ENCODE measurements around the gene BLOC1S6. TPM values are rescaled to one million over a fixed set of nuclear protein-coding genes. Genes with fewer than 3 reads are reported as not detected.

Gene BLOC1S6
- total RNA-seq, 1 donor = 105 TPM

- TF ChIP-seq, protein P1, sequence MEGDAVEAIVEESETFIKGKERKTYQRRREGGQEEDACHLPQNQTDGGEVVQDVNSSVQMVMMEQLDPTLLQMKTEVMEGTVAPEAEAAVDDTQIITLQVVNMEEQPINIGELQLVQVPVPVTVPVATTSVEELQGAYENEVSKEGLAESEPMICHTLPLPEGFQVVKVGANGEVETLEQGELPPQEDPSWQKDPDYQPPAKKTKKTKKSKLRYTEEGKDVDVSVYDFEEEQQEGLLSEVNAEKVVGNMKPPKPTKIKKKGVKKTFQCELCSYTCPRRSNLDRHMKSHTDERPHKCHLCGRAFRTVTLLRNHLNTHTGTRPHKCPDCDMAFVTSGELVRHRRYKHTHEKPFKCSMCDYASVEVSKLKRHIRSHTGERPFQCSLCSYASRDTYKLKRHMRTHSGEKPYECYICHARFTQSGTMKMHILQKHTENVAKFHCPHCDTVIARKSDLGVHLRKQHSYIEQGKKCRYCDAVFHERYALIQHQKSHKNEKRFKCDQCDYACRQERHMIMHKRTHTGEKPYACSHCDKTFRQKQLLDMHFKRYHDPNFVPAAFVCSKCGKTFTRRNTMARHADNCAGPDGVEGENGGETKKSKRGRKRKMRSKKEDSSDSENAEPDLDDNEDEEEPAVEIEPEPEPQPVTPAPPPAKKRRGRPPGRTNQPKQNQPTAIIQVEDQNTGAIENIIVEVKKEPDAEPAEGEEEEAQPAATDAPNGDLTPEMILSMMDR (IDR thresholded peaks at IDR 0.05; ENCODE audit: insufficient read depth, low read length) = peak; percentile 37
- H3K4me3 ChIP-seq (ENCODE audit: low read depth, low read length) = no peak overlapping the region
- peak; percentile 2 for DNase-seq (ENCODE audit: low read depth)
Measured at GRCh38 chr15:45573961-45574629, 13.1 kb upstream of the BLOC1S6 start.

DNA sequence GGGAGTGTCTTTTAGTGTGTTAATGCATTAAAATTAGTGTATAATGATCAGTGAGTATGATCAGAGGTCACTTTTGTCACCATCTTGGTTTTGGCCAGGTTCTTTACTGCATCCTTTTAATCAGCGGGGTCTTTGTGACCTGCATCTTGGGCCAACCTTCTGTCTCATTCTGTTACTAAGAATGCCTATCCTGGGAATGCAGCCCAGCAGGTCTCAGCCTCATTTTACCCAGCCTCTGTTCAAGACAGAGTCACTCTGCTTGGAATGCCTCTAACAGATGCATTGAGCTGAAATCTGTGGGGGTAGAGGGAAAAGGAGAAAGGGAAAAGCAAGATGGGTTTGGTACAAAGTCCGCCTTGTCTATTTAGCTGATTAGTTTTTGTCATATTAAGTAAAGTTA is 5.3 kb upstream of the BLOC1S6 start:
- no peak for DNase-seq (ENCODE audit: low read depth)
- no peak overlapping the region for H3K4me3 ChIP-seq (ENCODE audit: low read depth, low read length)
- TF ChIP-seq, protein P1 (IDR thresholded peaks at IDR 0.05; ENCODE audit: insufficient read depth, low read length) = no peak

- TF ChIP-seq, protein P1 (IDR thresholded peaks at IDR 0.05; ENCODE audit: insufficient read depth, low read length) = no peak
Measured at GRCh38 chr15:45583731-45584639, 3.2 kb upstream of the BLOC1S6 start.

GRCh38 chr15:45585069-45585791 is 1.9 kb upstream of the BLOC1S6 start:
- peak; percentile 8 for DNase-seq (ENCODE audit: low read depth)
- H3K4me3 ChIP-seq (ENCODE audit: low read depth, low read length) = no peak overlapping the region
- TF ChIP-seq, protein P1 (IDR thresholded peaks at IDR 0.05; ENCODE audit: insufficient read depth, low read length) = no peak

More at GRCh38 chr15:45583731-45584639, 3.2 kb upstream of the BLOC1S6 start:
- DNase-seq (ENCODE audit: low read depth) = peak; percentile 11
- no peak overlapping the region for H3K4me3 ChIP-seq (ENCODE audit: low read depth, low read length)

DNA sequence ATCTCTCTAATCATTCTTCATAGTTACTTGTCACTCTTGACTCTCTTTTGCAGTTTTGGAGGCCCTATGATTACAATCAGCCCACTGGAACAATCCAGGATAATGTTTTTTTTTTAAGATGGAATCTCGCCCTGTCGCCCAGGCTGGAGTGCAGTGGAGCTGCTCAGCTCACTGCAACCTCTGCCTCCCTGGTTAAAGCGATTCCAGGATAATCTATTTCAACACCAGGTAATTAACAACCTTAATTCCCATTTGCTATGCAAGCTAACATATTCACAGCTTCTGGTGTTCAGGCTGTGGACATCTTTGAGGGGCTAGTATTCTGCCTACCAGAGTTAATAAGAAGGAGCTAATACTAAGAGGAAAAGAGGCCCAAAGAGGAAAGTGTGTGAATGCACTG is 1.1 kb upstream of the BLOC1S6 start:
- DNase-seq (ENCODE audit: low read depth) = peak; percentile 1
- TF ChIP-seq, protein P1 (IDR thresholded peaks at IDR 0.05; ENCODE audit: insufficient read depth, low read length) = no peak
- peak overlapping the region; percentile 93 for H3K4me3 ChIP-seq (ENCODE audit: low read depth, low read length)

- TF ChIP-seq, protein P1 (IDR thresholded peaks at IDR 0.05; ENCODE audit: insufficient read depth, low read length) = no peak
- no peak for DNase-seq (ENCODE audit: low read depth)
- peak overlapping the region; percentile 93 for H3K4me3 ChIP-seq (ENCODE audit: low read depth, low read length)
Measured at GRCh38 chr15:45586601-45587094, 531 bp upstream of the BLOC1S6 start.

Data from fibroblast of the aortic adventitia (primary cell).